Aorta (tissue), 5 donors: ENCODE measurements around the gene SEPHS1. TPM values are rescaled to one million over a fixed set of nuclear protein-coding genes. Genes with fewer than 3 reads are reported as not detected.
A peak's percentile ranks its signal among the peaks of the same experiment; 100 is the strongest.

Experiments used
- ATAC-seq: fragments of 200-7000 bp; cut with Tn5 transposase; one replicate; pipeline ENCODE4 v1.9.1; 2022; ENCODE audit warnings: moderate library complexity; ENCODE audit not compliant: low FRiP score
- DNase-seq, 2 donors: peaks; one replicate each; pipeline ENCODE4 v3.0.0-alpha.2; 2020
- H3K27ac ChIP-seq, 2 donors: one replicate each; pipeline ENCODE4 v1.5.1; 2013; ENCODE audit warnings: low read length in 2 of 2, mild to moderate bottlenecking in 2 of 2, moderate library complexity in 2 of 2, control low read depth in 1 of 2, inconsistent platforms in 1 of 2, low read depth in 1 of 2
- H3K27me3 ChIP-seq, 2 donors: one replicate each; pipeline ENCODE4 v1.6.1; 2013; ENCODE audit warnings: control low read depth in 1 of 2, low read length in 1 of 2, mild to moderate bottlenecking in 1 of 2, moderate library complexity in 1 of 2; ENCODE audit not compliant: insufficient read depth in 2 of 2, control insufficient read depth in 1 of 2
- H3K36me3 ChIP-seq, 2 donors: one replicate each; pipeline ENCODE4 v1.6.1; 2013; ENCODE audit warnings: control low read depth in 1 of 2, low read length in 1 of 2, mild to moderate bottlenecking in 1 of 2; ENCODE audit not compliant: insufficient read depth in 2 of 2, control insufficient read depth in 1 of 2
- H3K4me1 ChIP-seq, 2 donors: one replicate each; pipeline ENCODE4 v1.6.1; 2013; ENCODE audit warnings: low read length in 2 of 2, control low read depth in 1 of 2, mild to moderate bottlenecking in 1 of 2, moderate library complexity in 1 of 2; ENCODE audit not compliant: insufficient read depth in 2 of 2, control insufficient read depth in 1 of 2
- H3K4me3 ChIP-seq, 2 donors: one replicate each; pipeline ENCODE4 v1.5.1; 2013; ENCODE audit warnings: low read length in 2 of 2, control low read depth in 1 of 2, mild to moderate bottlenecking in 1 of 2
- H3K9me3 ChIP-seq: one replicate; pipeline ENCODE4 v1.6.1; 2013; ENCODE audit warnings: mild to moderate bottlenecking, low read length; ENCODE audit not compliant: control insufficient read depth
- WGBS, 2 donors: extraction: QIAGEN DNeasy Blood & Tissue Kit; methylation state at CpG; one replicate each; pipeline ENCODE4 v1.1.7; 2013; 5-methylcytosine and 5-hydroxymethylcytosine counted together
- intact Hi-C, 2 donors: fragments of 100-400 bp; cut with DNase I; formaldehyde crosslinking; loops; one replicate each; pipeline versions ENCODE4 v1.14.2 to v1.15.0; 2022
- polyA plus RNA-seq, 2 donors: library from polyadenylated mRNA; stranded (reverse); fragments of 200-250 nt; gene quantifications; one replicate each; pipeline ENCODE4 v1.2.3, GENCODE V29; 2013
- total RNA-seq, 2 donors: library from RNA; stranded (reverse); fragmentation: NEBNext Ultra II Directional; extraction: Animal tissue kit (Norgen Biotek cat#: 25700); gene quantifications; one replicate each; pipeline ENCODE4 v1.2.1, GENCODE V29; 2021
- donor health status: healthy with polysubstance abuse.
- donor health status: Bipolar disorder and iron deficiency.
- donor health status: DM: no; HTN: no; CAD: no.
- donor health status: DM: no; HTN: no; CAD: no.
- donor health status: DM: yes; HTN: yes; CAD: no.

SEPHS1 gene
- total and polyA plus RNA-seq, 4 donors: 30.0 to 38.1 (median 34.7) TPM

GRCh38 chr10:13270877-13271551 lies 77.1 kb downstream of the SEPHS1 start:
- Histone ChIP-seq H3K27me3 (no peaks in the 10 kb centered on the region), H3K27ac (no peak overlapping the region), H3K4me1 (peaks cover 0 to 2% of the 10 kb centered on the region in 2 donors), H3K36me3 (no peaks in the 10 kb centered on the region), H3K4me3 (no peak overlapping the region), H3K9me3 (no peaks in the 10 kb centered on the region)
- intact Hi-C loops: loop anchor here in 1 of 2 donors (10.0 kb wide), 1 partner anchor 106 kb away; the partner anchor contains the start of gene MCM10
- ATAC-seq (peak; percentile 55), DNase-seq (no peak)
- WGBS, 2 donors: 54% methylated on average over 9 of the region's 9 CpGs

- Histone ChIP-seq H3K4me1 (peaks cover 0 to 2% of the 10 kb centered on the region in 2 donors), H3K4me3 (no peak overlapping the region), H3K9me3 (no peaks in the 10 kb centered on the region), H3K36me3 (no peaks in the 10 kb centered on the region), H3K27me3 (no peaks in the 10 kb centered on the region), H3K27ac (no peak overlapping the region)
- 58 to 88% methylated on average over 3 of the region's 3 CpGs for WGBS, 2 donors
- intact Hi-C loops: no loop called here
- ATAC-seq: no peak
- DNase-seq: no peak
Observed at GRCh38 chr10:13268841-13269240, 79.3 kb downstream of the SEPHS1 start.

- 74 to 98% methylated on average over 4 of the region's 4 CpGs for WGBS, 2 donors
- DNase-seq: no peak
- no peak for ATAC-seq
- H3K27ac ChIP-seq: no peak overlapping the region
- H3K36me3 ChIP-seq: no peaks in the 10 kb centered on the region
- intact Hi-C loops: no loop called here
- no peaks in the 10 kb centered on the region for H3K27me3 ChIP-seq
- H3K4me1 ChIP-seq: peaks cover 0 to 2% of the 10 kb centered on the region in 2 donors
- peaks cover under 1% of the 10 kb centered on the region for H3K9me3 ChIP-seq
- H3K4me3 ChIP-seq: no peak overlapping the region
Observed at GRCh38 chr10:13268310-13268709, 79.8 kb downstream of the SEPHS1 start.

Other genes with a start within 250 kb of the SEPHS1 start
- 100 to 1,000 TPM in 1 of 2 donors, 10 to 100 TPM in 1; 87.4 to 107 TPM for gene OPTN, start 248.1 kb downstream of the SEPHS1 start, total RNA-seq
- 100 to 1,000 TPM in 1 of 2 donors, 10 to 100 TPM in 1; 92.0 to 115 TPM for gene OPTN, start 248.1 kb downstream of the SEPHS1 start, polyA plus RNA-seq
- under 1 TPM; 0.78 to 0.81 TPM for gene MCM10, start 186.7 kb downstream of the SEPHS1 start, total RNA-seq
- gene MCM10, start 186.7 kb downstream of the SEPHS1 start, polyA plus RNA-seq: under 1 TPM in 1 of 2 donors, not detected in 1; 0.13 TPM
- not detected for gene UCMA, start 113.9 kb downstream of the SEPHS1 start, total RNA-seq
- not detected for gene UCMA, start 113.9 kb downstream of the SEPHS1 start, polyA plus RNA-seq
- gene PHYH, start 48.2 kb downstream of the SEPHS1 start, total RNA-seq: 10 to 100 TPM; 21.0 to 25.1 TPM
- gene PHYH, start 48.2 kb downstream of the SEPHS1 start, polyA plus RNA-seq: 10 to 100 TPM; 33.6 to 66.7 TPM
- gene BEND7, start 180.7 kb upstream of the SEPHS1 start, total RNA-seq: 10 to 100 TPM; 24.0 to 28.0 TPM
- gene BEND7, start 180.7 kb upstream of the SEPHS1 start, polyA plus RNA-seq: 10 to 100 TPM in 1 of 2 donors, 1 to 10 TPM in 1; 5.3 to 38.2 TPM
- gene PRPF18, start 238.7 kb upstream of the SEPHS1 start, total RNA-seq: 10 to 100 TPM; 21.0 to 21.6 TPM
- gene PRPF18, start 238.7 kb upstream of the SEPHS1 start, polyA plus RNA-seq: 10 to 100 TPM; 11.9 to 18.8 TPM